C4-2B (cell line): ENCODE measurements around the gene SCMH1.

Experiments
- ZFX ChIP-seq: fragments of 450-650 bp; IDR thresholded peaks from 2 replicates; pipeline ENCODE4 v1.6.1; 2017
- TF ChIP-seq, protein P1 (sequence below): fragments of 450-650 bp; conservative IDR thresholded peaks from 2 replicates; pipeline ENCODE4 v1.5.1; 2017; ENCODE audit warnings: mild to moderate bottlenecking

DNA sequence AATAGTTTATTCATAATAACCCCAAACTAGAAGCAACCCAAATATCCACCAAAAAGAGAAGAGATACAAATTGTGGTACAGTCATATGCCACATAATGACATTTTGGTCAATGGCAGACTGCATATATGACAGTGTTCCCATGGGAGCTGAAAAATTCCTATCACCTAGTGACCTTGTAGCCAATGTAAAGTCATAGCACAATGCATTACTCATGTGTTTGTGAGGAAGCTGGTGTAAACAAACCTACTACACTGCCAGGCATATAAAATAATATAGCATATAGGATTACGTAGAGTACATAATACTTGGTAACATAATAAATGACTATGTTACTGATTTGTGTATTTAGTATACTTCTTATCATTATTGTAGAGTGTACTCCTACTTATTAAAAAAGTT, 191.1 kb downstream of the SCMH1 start:
- no peak for TF ChIP-seq ZFX
- TF ChIP-seq, protein P1, sequence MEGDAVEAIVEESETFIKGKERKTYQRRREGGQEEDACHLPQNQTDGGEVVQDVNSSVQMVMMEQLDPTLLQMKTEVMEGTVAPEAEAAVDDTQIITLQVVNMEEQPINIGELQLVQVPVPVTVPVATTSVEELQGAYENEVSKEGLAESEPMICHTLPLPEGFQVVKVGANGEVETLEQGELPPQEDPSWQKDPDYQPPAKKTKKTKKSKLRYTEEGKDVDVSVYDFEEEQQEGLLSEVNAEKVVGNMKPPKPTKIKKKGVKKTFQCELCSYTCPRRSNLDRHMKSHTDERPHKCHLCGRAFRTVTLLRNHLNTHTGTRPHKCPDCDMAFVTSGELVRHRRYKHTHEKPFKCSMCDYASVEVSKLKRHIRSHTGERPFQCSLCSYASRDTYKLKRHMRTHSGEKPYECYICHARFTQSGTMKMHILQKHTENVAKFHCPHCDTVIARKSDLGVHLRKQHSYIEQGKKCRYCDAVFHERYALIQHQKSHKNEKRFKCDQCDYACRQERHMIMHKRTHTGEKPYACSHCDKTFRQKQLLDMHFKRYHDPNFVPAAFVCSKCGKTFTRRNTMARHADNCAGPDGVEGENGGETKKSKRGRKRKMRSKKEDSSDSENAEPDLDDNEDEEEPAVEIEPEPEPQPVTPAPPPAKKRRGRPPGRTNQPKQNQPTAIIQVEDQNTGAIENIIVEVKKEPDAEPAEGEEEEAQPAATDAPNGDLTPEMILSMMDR: no peak
